A673 (cell line): ENCODE results near the gene EPN2. TPM values are rescaled to one million over a fixed set of nuclear protein-coding genes. Genes with fewer than 3 reads are reported as not detected.

Source experiments
- BruUV-seq: library from RNA; stranded (reverse); fragments of 400-500 nt; replicated peaks from 2 replicates; lab custom pipeline; 2021; lab: Mats Ljungman, UMichigan
- CTCF ChIA-PET: fragments of 300-600 bp; sonication (Branson Sonifier 250); formaldehyde crosslinking; loops from one replicate; lab custom pipeline; 2022; ENCODE audit warnings: antibody characterized with exemption; lab: Charles Lee
- POLR2A ChIA-PET: fragments of 300-600 bp; sonication (Branson Sonifier 250); formaldehyde crosslinking; loops from one replicate; lab custom pipeline; 2022; ENCODE audit warnings: antibody characterized with exemption; ENCODE audit not compliant: low non-redundant PET; lab: Charles Lee
- DNase-seq: peaks from one replicate; pipeline ENCODE4 v3.0.0-alpha.2; 2015; ENCODE audit warnings: low spot score
- H3K27ac ChIP-seq: fragments of 200-600 bp; sonication (generic); 2 replicates; pipeline ENCODE4 v1.5.1; 2016; ENCODE audit warnings: mixed run types, low read depth, mild to moderate bottlenecking, mixed read lengths, antibody characterized with exemption, low read length; ENCODE audit not compliant: poor library complexity, severe bottlenecking
- H3K27me3 ChIP-seq: fragments of 200-600 bp; sonication (generic); replicated peaks from 2 replicates; pipeline ENCODE4 v1.6.1; 2017; ENCODE audit warnings: mixed run types, low read depth, mild to moderate bottlenecking, mixed read lengths, antibody characterized with exemption, low read length; ENCODE audit not compliant: insufficient read depth, poor library complexity
- H3K36me3 ChIP-seq: fragments of 200-600 bp; sonication (generic); 2 replicates; pipeline ENCODE4 v1.6.1; 2016; ENCODE audit warnings: mixed run types, mild to moderate bottlenecking, mixed read lengths, antibody characterized with exemption, low read length; ENCODE audit not compliant: insufficient read depth, poor library complexity, severe bottlenecking
- H3K4me1 ChIP-seq: fragments of 200-600 bp; sonication (generic); 2 replicates; pipeline ENCODE4 v1.6.1; 2017; ENCODE audit warnings: mixed run types, mild to moderate bottlenecking, mixed read lengths, antibody characterized with exemption, low read length; ENCODE audit not compliant: insufficient read depth, poor library complexity, severe bottlenecking
- H3K4me3 ChIP-seq: fragments of 200-600 bp; sonication (generic); 2 replicates; pipeline ENCODE4 v1.5.1; 2016; ENCODE audit warnings: low read depth, mixed run types, mild to moderate bottlenecking, mixed read lengths, low read length; ENCODE audit not compliant: poor library complexity, severe bottlenecking
- H3K9me3 ChIP-seq: fragments of 200-600 bp; sonication (generic); 2 replicates; pipeline ENCODE4 v1.6.1; 2016; ENCODE audit warnings: mixed run types, low read depth, mild to moderate bottlenecking, mixed read lengths, antibody characterized with exemption, low read length; ENCODE audit not compliant: poor library complexity, severe bottlenecking
- CTCF ChIP-seq: fragments of 300-800, 200-600 bp; sonication (generic); conservative IDR thresholded peaks from 2 replicates; pipeline ENCODE4 v1.5.1; 2017; ENCODE audit warnings: low read depth, mild to moderate bottlenecking, antibody characterized with exemption, low read length, moderate library complexity, mixed read lengths
- EZH2 ChIP-seq: fragments of 200-600 bp; sonication (generic); IDR thresholded peaks from 2 replicates; pipeline ENCODE4 v1.6.1; 2017; ENCODE audit warnings: borderline replicate concordance, low read depth, mild to moderate bottlenecking, mixed read lengths, antibody characterized with exemption, low read length; ENCODE audit not compliant: poor library complexity, severe bottlenecking
- intact Hi-C: fragments of 100-400 bp; cut with micrococcal nuclease; formaldehyde crosslinking; loops from one replicate; pipeline ENCODE4 v1.10.0; 2022; ENCODE audit not compliant: unreplicated experiment
- total RNA-seq: library from RNA; stranded (reverse); gene quantifications from 2 replicates; pipeline ENCODE4 v1.2.3, GENCODE V29; 2021

Gene EPN2
- total RNA-seq, 1 experiment from 2014 or later = 52.0 TPM

DNA sequence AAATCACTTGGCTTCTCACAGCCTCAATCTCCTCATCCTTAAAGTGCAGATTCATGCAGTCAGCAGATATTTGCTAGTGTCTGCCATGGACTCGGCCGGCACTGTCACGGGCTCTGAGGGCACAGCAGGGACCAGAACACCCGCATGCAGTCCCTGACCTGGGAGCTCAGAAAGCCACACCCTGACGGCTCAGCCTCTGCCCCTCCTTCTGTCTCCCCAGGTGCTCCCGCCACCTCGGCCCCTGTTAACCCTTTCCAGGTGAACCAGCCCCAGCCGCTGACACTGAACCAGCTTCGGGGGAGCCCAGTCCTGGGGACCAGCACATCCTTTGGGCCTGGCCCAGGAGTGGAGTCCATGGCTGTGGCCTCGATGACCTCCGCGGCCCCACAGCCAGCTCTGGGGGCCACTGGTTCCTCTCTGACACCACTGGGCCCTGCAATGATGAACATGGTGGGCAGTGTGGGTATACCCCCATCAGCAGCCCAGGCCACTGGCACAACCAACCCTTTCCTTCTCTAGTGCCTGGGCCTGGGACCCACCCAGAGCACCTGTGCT is 96.6 kb downstream of the EPN2 start:
- no peak for DNase-seq
- H3K27ac ChIP-seq = no peak overlapping the region
- H3K9me3 ChIP-seq = no peaks in the 10 kb centered on the region
- no peaks in the 10 kb centered on the region for H3K27me3 ChIP-seq
- CTCF ChIA-PET = no interaction called here
- POLR2A ChIA-PET = no interaction called here
- peaks cover 4% of the 10 kb centered on the region for H3K36me3 ChIP-seq
- TF ChIP-seq EZH2 = no peak
- BruUV-seq = no TSS peak
- H3K4me3 ChIP-seq = no peak overlapping the region
- H3K4me1 ChIP-seq = no peaks in the 10 kb centered on the region
- intact Hi-C loops = no loop called here

- H3K4me3 ChIP-seq = no peak overlapping the region
- peak overlapping the region; percentile 25 for H3K27ac ChIP-seq
- H3K36me3 ChIP-seq = peaks cover 4% of the 10 kb centered on the region
- intact Hi-C loops = no loop called here
- no peaks in the 10 kb centered on the region for H3K27me3 ChIP-seq
- no peaks in the 10 kb centered on the region for H3K9me3 ChIP-seq
- no TSS peak for BruUV-seq
- ChIA-PET POLR2A (no interaction called here), CTCF (no interaction called here)
- DNase-seq = no peak
- TF ChIP-seq EZH2 (no peak), CTCF (no peak)
- H3K4me1 ChIP-seq = no peaks in the 10 kb centered on the region
Measured at GRCh38 chr17:19334331-19334730, 97.2 kb downstream of the EPN2 start.

GRCh38 chr17:19335951-19336631 is 98.9 kb downstream of the EPN2 start:
- Histone ChIP-seq H3K4me1 (no peaks in the 10 kb centered on the region), H3K27ac (no peak overlapping the region), H3K36me3 (peaks cover 4% of the 10 kb centered on the region), H3K9me3 (no peaks in the 10 kb centered on the region), H3K4me3 (no peak overlapping the region), H3K27me3 (no peaks in the 10 kb centered on the region)
- ChIA-PET CTCF (no interaction called here), POLR2A (no interaction called here)
- intact Hi-C loops = no loop called here
- BruUV-seq = no TSS peak
- TF ChIP-seq CTCF (no peak), EZH2 (no peak)
- no peak for DNase-seq
